Keratinocyte (primary cell): Measurements from ENCODE around the gene C1R. TPM values are rescaled to one million over a fixed set of nuclear protein-coding genes. Genes with fewer than 3 reads are reported as not detected.

Experiments used
- DNase-seq: peaks from one replicate; pipeline ENCODE4 v3.0.0-alpha.2; 2011; ENCODE audit warnings: low read depth, missing footprints, low spot score
- FAIRE-seq: peaks from 2 replicates; lab custom pipeline; 2011; peaks lifted over from hg19 to GRCh38; lab: Jason Lieb, UNC
- H2AFZ ChIP-seq: 2 replicates; pipeline ENCODE4 v1.6.0; 2012; ENCODE audit warnings: low read length, control low read depth, inconsistent platforms; ENCODE audit not compliant: control insufficient read depth
- H3K27ac ChIP-seq: 2 replicates; pipeline ENCODE4 v1.5.1; 2011; ENCODE audit warnings: low read length; ENCODE audit not compliant: control insufficient read depth, insufficient read depth
- H3K27me3 ChIP-seq: 3 replicates; pipeline ENCODE4 v1.6.0; 2011; ENCODE audit warnings: low read length; ENCODE audit not compliant: control insufficient read depth, insufficient read depth; ENCODE audit errors: extremely low read depth
- H3K36me3 ChIP-seq, 2 experiments: 2 replicates in 1 of 2; 3 replicates in 1 of 2; pipeline ENCODE4 v1.5.1; 2011; ENCODE audit warnings: low read length in 2 of 2, mild to moderate bottlenecking in 1 of 2; ENCODE audit not compliant: control insufficient read depth in 2 of 2, insufficient read depth in 2 of 2; ENCODE audit errors: extremely low read depth in 1 of 2
- H3K4me1 ChIP-seq: 3 replicates; pipeline ENCODE4 v1.5.1; 2011; ENCODE audit warnings: low read length; ENCODE audit not compliant: control insufficient read depth, insufficient read depth; ENCODE audit errors: extremely low read depth
- H3K4me2 ChIP-seq: 3 replicates; pipeline ENCODE4 v1.6.0; 2011; ENCODE audit warnings: low read depth, low read length; ENCODE audit not compliant: control insufficient read depth, insufficient read depth; ENCODE audit errors: extremely low read depth
- H3K4me3 ChIP-seq, 3 experiments: fragments of 200-600 bp in 1 of 3; sonication (generic) in 1 of 3; 2 replicates in 2 of 3; 3 replicates in 1 of 3; pipeline ENCODE4 v1.5.1; 2011 to 2016; ENCODE audit warnings: low read length in 3 of 3, mild to moderate bottlenecking in 3 of 3, control low read depth in 2 of 3, inconsistent platforms in 1 of 3, low read depth in 1 of 3, mixed read lengths in 1 of 3, mixed run types in 1 of 3, moderate library complexity in 1 of 3; ENCODE audit not compliant: control insufficient read depth in 2 of 3, insufficient read depth in 2 of 3; ENCODE audit errors: extremely low read depth in 1 of 3
- H3K79me2 ChIP-seq: 2 replicates; pipeline ENCODE4 v1.6.0; 2012; ENCODE audit warnings: low read length; ENCODE audit not compliant: control insufficient read depth, insufficient read depth
- H3K9ac ChIP-seq: 3 replicates; pipeline ENCODE4 v1.6.0; 2011; ENCODE audit warnings: low read length; ENCODE audit not compliant: control insufficient read depth, insufficient read depth; ENCODE audit errors: extremely low read depth
- H3K9me1 ChIP-seq: 3 replicates; pipeline ENCODE4 v1.6.0; 2011; ENCODE audit warnings: low read length; ENCODE audit not compliant: control insufficient read depth, insufficient read depth; ENCODE audit errors: extremely low read depth
- H3K9me3 ChIP-seq: 2 replicates; pipeline ENCODE4 v1.5.1; 2012; ENCODE audit warnings: low read depth, low read length; ENCODE audit not compliant: control insufficient read depth
- H4K20me1 ChIP-seq: 3 replicates; pipeline ENCODE4 v1.6.0; 2011; ENCODE audit warnings: low read length; ENCODE audit not compliant: control insufficient read depth, insufficient read depth; ENCODE audit errors: extremely low read depth
- EZH2 ChIP-seq: IDR thresholded peaks from one replicate; pipeline ENCODE4 v1.6.1; 2012; ENCODE audit warnings: inconsistent platforms, mild to moderate bottlenecking, low read length, moderate library complexity
- dilution Hi-C: fragments of 300-500 bp; cut with MboI; formaldehyde crosslinking; loops from one replicate; pipeline ENCODE4 v1.7.0; 2020; ENCODE audit warnings: low sequenced_read_pairs; ENCODE audit not compliant: extremely low pct_ligation_motif_present
- polyA plus RNA-seq, 5 experiments: library from polyadenylated mRNA; depleted of rRNA in 3 of 5; stranded (reverse) in 3 of 5; stranded (forward) in 1 of 5; unstranded in 1 of 5; fragments of >200 nt; gene quantifications; 1 replicate in 1 of 5; 2 replicates in 3 of 5; 3 replicates in 1 of 5; pipeline versions ENCODE4 v1.2.1 to v1.2.3, GENCODE V29; 2011 to 2012; ENCODE audit warnings: missing spikeins in 2 of 5, low read depth in 1 of 5, low replicate concordance in 1 of 5
- TF ChIP-seq, protein P1 (sequence below), 3 experiments: IDR thresholded peaks in 1 of 3; conservative IDR thresholded peaks in 1 of 3; optimal IDR thresholded peaks in 1 of 3; 2 replicates in 2 of 3; 3 replicates in 1 of 3; pipeline versions ENCODE3 to v1.5.1; 2011; ENCODE audit warnings: low read length in 3 of 3, mild to moderate bottlenecking in 3 of 3, moderate library complexity in 2 of 3, control low read depth in 1 of 3, inconsistent platforms in 1 of 3; ENCODE audit not compliant: insufficient read depth in 2 of 3; ENCODE audit errors: extremely low read depth in 1 of 3

The C1R gene
- polyA plus RNA-seq, 1 donor (not counting 4 experiments of a cell fraction or from before 2014, with no cell fraction given): 2.8 TPM

DNA sequence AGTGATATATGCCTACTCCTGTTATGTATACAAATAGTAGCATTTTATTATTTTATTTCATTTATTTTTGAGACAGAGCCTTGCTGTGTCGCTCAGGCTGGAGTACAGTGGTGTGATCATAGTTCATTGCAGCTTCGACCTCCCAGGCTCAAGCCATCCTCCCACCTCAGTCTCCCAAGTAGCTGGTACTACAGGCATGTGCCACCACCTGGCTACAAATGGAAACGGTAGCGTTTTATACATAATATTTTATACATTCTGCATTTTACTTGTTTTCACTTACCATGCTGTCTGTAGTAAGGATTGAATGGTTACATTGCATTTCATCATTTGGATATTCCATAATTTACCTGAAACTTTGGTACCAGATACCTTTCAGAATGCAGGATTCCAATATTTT, 14.1 kb downstream of the C1R start:
- Histone ChIP-seq H3K27ac (peak overlapping the region; percentile 19), H3K27me3 (no peaks in the 10 kb centered on the region), H3K9me1 (no peaks in the 10 kb centered on the region), H3K36me3 (no peaks in the 10 kb centered on the region), H3K9ac (no peak overlapping the region), H3K79me2 (no peaks in the 10 kb centered on the region), H3K9me3 (no peaks in the 10 kb centered on the region), H3K4me1 (peaks cover 19% of the 10 kb centered on the region), H3K4me2 (no peak overlapping the region), H2AFZ (no peak overlapping the region), H3K4me3 (no peak overlapping the region), H4K20me1 (no peaks in the 10 kb centered on the region)
- FAIRE-seq: no peak
- DNase-seq: no peak
- dilution Hi-C loops: no loop called here
- TF ChIP-seq, protein P1, sequence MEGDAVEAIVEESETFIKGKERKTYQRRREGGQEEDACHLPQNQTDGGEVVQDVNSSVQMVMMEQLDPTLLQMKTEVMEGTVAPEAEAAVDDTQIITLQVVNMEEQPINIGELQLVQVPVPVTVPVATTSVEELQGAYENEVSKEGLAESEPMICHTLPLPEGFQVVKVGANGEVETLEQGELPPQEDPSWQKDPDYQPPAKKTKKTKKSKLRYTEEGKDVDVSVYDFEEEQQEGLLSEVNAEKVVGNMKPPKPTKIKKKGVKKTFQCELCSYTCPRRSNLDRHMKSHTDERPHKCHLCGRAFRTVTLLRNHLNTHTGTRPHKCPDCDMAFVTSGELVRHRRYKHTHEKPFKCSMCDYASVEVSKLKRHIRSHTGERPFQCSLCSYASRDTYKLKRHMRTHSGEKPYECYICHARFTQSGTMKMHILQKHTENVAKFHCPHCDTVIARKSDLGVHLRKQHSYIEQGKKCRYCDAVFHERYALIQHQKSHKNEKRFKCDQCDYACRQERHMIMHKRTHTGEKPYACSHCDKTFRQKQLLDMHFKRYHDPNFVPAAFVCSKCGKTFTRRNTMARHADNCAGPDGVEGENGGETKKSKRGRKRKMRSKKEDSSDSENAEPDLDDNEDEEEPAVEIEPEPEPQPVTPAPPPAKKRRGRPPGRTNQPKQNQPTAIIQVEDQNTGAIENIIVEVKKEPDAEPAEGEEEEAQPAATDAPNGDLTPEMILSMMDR (optimal IDR thresholded peaks at IDR 0.05 in 1 of 3, IDR thresholded peaks at IDR 0.05 in 1 of 3, conservative IDR thresholded peaks at IDR 0.05 in 1 of 3; ENCODE audit: extremely low read depth in 1 of 3, insufficient read depth in 2 of 3, low read length in 3 of 3): no peak
- no peak for TF ChIP-seq EZH2

DNA sequence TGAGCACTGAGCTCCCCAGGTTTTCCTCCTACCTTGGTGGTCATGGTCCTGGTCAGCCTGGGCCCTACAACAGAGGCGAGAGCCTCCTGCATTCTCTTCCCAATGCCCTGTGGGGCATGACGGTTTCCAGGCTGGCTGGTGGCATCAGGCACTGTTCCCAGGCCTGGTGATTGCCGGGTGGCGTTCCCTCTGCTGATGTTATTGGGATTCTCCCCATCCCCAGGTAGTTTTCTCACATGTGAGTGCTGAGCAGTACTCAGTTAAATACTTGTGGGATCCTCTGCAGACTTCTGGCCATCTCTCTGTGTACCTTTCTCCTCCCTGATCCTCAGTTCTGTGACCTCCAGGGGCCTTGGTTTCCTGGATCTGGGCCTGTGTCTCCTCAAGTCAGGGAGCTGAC, 15.8 kb downstream of the C1R start:
- no peaks in the 10 kb centered on the region for H3K9me1 ChIP-seq
- H3K36me3 ChIP-seq: no peaks in the 10 kb centered on the region
- FAIRE-seq (no peak), DNase-seq (no peak)
- H3K4me3 ChIP-seq: no peak overlapping the region
- no peaks in the 10 kb centered on the region for H3K79me2 ChIP-seq
- dilution Hi-C loops: no loop called here
- H4K20me1 ChIP-seq: no peaks in the 10 kb centered on the region
- no peak overlapping the region for H3K27ac ChIP-seq
- no peak overlapping the region for H2AFZ ChIP-seq
- no peaks in the 10 kb centered on the region for H3K9me3 ChIP-seq
- no peaks in the 10 kb centered on the region for H3K27me3 ChIP-seq
- no peak overlapping the region for H3K9ac ChIP-seq
- TF ChIP-seq EZH2: no peak
- TF ChIP-seq, protein P1 (optimal IDR thresholded peaks at IDR 0.05 in 1 of 3, IDR thresholded peaks at IDR 0.05 in 1 of 3, conservative IDR thresholded peaks at IDR 0.05 in 1 of 3; ENCODE audit: extremely low read depth in 1 of 3, insufficient read depth in 2 of 3, low read length in 3 of 3): no peak
- H3K4me2 ChIP-seq: no peak overlapping the region
- peaks cover 19% of the 10 kb centered on the region for H3K4me1 ChIP-seq
